Measurements from ENCODE around the gene CCDC149. TPM values are rescaled to one million over a fixed set of nuclear protein-coding genes. Genes with fewer than 3 reads are reported as not detected.

Gene CCDC149
- total RNA-seq, 1 experiment from 2014 or later: 5.3 TPM

GRCh38 chr4:24764345-24764744 lies 148.5 kb downstream of the CCDC149 start:
- Histone ChIP-seq H3K9ac (ENCODE audit: low read length) (no peak overlapping the region), H2AFZ (ENCODE audit: low read depth, low read length, poor library complexity, severe bottlenecking) (no peak overlapping the region)
- CTCF ChIA-PET: no interaction called here

More at GRCh38 chr4:24764345-24764744, 148.5 kb downstream of the CCDC149 start:
- Histone ChIP-seq H3K36me3 (ENCODE audit: control insufficient read depth in 1 of 2, insufficient read depth in 2 of 2, low read length in 2 of 2) (no peaks in the 10 kb centered on the region), H3K4me1 (ENCODE audit: control insufficient read depth in 1 of 2, insufficient read depth in 2 of 2, low read length in 2 of 2) (0 out of 4 replicates have a peak, but pooled peaks cover 0 to 6% of the 10 kb centered on the region in 2 experiments), H4K20me1 (ENCODE audit: insufficient read depth) (no peaks in the 10 kb centered on the region), H3K9me3 (ENCODE audit: control insufficient read depth in 1 of 2, insufficient read depth in 1 of 2, low read depth in 1 of 2, low read length in 2 of 2) (no peaks in the 10 kb centered on the region), H3K4me2 (ENCODE audit: low read length) (no peak overlapping the region), H3K27me3 (ENCODE audit: insufficient read depth, low read length) (no peaks in the 10 kb centered on the region), H3K4me3 (replicated peaks in 1 of 2; ENCODE audit: low read depth in 1 of 2, low read length in 2 of 2) (no peak overlapping the region), H3K9me2 (ENCODE audit: insufficient read depth) (no peaks in the 10 kb centered on the region), H3K27ac (ENCODE audit: low read depth, low read length) (no peak overlapping the region), H3K79me2 (ENCODE audit: insufficient read depth, low read length) (no peaks in the 10 kb centered on the region)
- POLR2A ChIA-PET: no interaction called here
- DNase-seq (ENCODE audit: low read depth, low spot score): no peak
- intact Hi-C loops (cut with micrococcal nuclease): no loop called here
- ATAC-seq: no peak
- RAD21 ChIA-PET (ENCODE audit: low non-redundant PET in 1 of 2, low total read pairs in 2 of 2, uncharacterized antibody in 2 of 2, unreplicated experiment in 2 of 2): no interaction called here
- no peak for TF ChIP-seq ZFX (IDR thresholded peaks at IDR 0.05)
- no peak for TF ChIP-seq RAD21 (IDR thresholded peaks at IDR 0.05; ENCODE audit: low read depth)
- TF ChIP-seq ELF1 (IDR thresholded peaks at IDR 0.05; ENCODE audit: borderline replicate concordance, low read depth): no peak
- no peak for TF ChIP-seq EZH2phosphoT487 (IDR thresholded peaks at IDR 0.05; ENCODE audit: borderline replicate concordance)
- no peak for TF ChIP-seq ZBTB33 (IDR thresholded peaks at IDR 0.05; ENCODE audit: extremely low read depth, insufficient replicate concordance, low read length)
- no peak for TF ChIP-seq MAX (IDR thresholded peaks at IDR 0.05)
- TF ChIP-seq CBX3 (IDR thresholded peaks at IDR 0.05; ENCODE audit: low read depth): no peak
- no peak for TF ChIP-seq SP1 (IDR thresholded peaks at IDR 0.05; ENCODE audit: low read depth)
- no peak for TF ChIP-seq YY1 (IDR thresholded peaks at IDR 0.05; ENCODE audit: extremely low read depth, insufficient replicate concordance, low read depth, low read length)
- no peak for TF ChIP-seq REST (IDR thresholded peaks at IDR 0.05; ENCODE audit: low read depth)
- no TSS peak for BruUV-seq (replicated peaks)
